Activated effector memory CD4-positive, alpha-beta T cell treated with Interleukin-2 at 50 U/mL for 16 hours (primary cell): ENCODE results near the gene ZNRF1.
A peak's percentile ranks its signal among the peaks of the same experiment; 100 is the strongest.

Experiments
- DNase-seq: peaks from one replicate; pipeline ENCODE4 v3.0.0-alpha.2; 2020

Gene ZNRF1

DNA sequence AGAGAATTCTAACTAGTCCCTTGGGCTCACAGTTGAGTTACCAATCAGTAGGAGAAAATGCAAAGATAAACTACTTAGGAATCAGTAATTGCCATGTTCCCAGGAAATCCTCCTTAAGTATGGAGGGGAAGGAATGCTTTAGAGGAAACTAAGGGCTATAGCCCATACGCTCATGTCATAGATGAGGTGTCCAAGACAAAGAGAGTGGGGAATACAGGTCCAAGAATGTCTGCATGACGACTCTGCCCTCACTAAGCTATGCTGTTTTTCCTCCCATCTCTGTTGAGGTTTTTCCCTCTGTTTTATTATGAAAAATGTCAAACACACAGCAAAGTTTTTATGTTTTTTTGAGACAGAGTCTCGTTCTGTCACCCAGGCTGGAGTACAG lies 101.8 kb downstream of the ZNRF1 start:
- no peak for DNase-seq

DNA sequence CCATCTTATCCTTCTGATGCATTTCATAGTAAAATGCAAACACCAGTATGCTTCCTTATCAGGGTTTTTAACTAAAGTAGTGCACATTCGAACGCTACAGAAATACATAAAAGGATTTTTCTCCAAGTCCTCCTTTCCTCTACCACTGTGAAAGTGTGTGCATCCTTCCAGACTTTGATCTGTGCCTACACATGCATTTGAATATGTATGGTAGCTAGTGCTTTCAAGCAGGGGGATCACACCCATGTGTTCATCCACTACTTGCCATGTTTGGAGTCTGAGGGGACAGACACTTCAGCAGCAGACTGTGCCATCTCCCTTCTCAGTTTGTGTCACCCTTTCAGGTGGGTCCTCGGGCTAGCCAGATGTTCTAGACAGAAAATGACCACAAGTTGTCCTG lies 102.8 kb downstream of the ZNRF1 start:
- no peak for DNase-seq

DNA sequence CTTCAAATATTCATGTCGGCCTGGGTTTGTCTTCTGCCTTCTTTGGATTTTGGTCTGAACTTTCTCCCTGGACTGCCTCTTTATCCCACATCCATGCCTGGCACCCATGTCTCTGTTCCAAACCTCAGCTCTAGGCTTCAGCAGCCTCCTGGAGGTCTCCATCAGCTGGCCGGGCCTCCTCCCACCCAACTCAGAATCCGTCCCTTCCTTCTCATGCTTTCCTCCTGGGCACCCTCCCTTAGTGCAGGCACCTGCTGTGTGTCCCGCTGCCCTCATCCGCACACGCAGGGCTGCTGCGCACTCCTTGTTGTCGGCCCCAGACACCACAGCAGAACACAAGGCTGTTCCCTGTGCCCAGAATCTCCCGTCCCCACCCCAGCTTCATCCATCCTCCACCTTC lies 103.8 kb downstream of the ZNRF1 start:
- no peak for DNase-seq

DNA sequence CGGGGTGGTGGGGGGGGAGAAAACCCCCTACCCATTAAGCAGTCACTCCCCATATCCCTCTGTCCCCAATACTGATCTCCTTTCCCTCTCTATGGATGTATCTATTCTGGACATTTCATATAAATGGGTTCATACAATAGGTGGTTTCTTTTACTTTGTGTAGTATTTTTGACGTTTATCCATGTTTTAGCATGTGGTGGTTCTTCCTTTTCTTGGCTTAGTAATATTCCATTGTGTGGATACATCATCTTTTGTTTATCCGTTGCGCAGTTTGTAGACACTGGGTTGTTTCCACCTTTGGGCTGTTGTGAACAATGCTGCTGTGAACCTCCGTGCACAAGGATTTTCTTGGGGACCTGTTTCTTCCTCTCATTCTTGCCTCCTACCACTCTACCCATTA lies 105.2 kb downstream of the ZNRF1 start:
- no peak for DNase-seq

DNA sequence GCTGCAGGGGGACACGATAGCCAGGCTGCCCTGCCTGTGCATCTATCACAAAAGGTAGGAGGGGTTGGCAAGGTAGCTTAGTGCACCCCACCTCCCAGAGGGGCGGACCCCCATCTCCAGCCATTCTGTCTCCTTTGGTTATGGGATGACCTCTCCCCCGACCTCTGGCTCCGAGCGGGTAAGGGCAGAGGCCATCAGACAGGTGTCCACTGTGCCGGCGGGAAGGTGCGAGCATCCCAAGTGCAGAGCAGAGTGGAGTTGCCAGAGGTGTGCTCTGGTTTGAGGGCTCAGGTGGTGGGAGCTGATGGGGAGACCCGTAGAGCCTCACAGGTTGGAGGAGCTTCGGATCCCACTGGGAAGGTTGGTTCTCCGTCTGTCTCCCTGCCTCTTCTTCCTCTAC lies 106.0 kb downstream of the ZNRF1 start:
- no peak for DNase-seq

DNA sequence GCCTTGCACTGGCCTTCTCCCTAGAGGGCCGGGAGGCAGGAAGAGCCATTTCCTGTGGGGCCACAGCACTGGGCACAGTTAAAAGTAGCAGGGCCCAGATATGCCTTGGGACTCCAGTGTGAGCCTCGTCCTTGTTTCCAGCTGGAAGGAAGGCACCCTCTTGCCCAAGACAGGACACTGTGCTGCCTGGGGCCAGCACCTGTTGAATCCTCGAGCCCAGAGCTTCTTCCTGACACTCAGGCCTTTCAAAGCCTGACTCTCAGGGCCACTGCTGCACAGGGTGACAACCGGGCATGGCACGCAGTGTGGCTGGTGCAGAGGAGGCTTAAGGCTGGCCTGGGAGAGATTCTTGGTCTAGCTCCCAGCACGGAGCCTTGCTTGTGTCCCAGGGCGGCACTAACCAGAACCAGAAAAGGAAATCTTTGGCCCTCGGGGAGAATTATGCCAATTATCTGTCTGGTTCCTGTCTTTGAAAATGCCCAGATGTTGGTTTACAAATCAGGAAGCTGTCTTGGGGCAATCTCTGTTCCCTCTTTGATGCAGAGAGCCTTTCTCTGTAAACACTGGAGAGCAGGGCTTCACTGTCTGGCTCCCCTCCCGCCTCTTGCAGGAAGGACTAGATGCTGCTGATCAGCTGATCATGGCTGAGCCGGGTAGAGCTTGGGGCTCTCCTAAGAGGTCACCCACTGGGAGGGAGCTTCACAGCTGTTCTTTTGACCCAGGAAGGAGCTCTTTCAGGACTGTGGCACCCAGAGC lies 106.7 kb downstream of the ZNRF1 start:
- DNase-seq: no peak

DNA sequence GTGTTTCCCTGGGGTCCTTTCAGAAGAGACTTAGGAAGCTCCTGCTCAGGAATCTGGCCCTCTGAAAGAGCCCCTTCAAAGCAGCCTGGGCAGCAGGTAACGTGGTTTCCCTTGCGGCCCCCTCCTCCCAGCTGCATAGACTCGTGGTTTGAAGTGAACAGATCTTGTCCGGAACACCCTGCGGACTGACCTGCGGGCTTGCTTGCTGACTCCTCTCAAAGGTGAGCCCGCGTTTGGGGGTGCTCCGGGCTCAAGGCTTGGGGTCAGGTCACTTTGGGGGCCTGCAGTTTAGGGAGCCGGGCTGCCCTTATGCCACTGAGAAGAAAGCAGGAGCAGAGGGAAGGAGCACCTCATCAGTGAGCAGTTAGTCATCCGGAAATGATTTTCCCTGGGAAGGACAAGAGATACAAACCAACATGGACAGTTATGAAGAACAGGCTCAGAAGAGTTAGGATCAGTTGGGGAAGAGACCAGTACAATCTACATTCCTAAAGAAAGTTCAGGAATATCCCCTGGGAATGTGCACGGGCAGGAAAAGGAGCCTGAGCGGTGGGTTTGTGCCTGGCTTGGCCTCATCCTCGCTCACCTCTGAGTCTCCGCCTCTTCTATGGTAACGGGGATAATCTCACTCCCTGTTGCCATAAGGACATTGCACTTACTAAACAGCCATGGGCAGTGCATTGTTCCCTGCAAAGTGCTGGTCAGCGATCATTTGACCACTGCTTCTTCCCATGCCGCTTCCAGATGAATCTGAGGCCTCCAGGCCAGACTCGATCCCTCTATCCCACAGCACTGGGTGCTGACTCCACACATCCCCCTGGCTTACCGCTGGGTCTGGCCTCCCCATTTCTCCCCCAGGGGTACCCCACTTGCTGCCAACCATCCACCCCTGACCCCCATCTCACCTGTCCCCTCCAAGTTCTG lies 107.8 kb downstream of the ZNRF1 start:
- DNase-seq: no peak

DNA sequence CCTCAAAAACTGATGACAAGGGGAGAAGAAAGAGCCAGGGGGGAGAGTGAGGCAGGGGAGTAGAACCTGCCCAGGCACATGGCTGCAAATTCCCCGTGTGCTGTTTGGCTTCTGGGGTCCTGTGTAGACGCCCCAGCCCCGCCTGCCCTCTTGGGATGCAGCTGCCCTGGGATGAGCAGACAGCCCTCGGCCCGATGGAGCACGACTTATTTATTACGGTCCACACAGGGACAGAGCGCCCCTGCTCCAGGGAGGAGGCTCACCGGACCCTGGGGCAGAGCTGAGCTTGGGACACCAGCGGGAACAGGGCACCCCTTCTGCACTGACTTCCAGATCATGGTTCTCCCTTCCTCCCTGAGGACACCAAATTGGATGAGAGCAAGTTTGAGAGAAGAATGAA lies 108.7 kb downstream of the ZNRF1 start:
- DNase-seq: no peak

DNA sequence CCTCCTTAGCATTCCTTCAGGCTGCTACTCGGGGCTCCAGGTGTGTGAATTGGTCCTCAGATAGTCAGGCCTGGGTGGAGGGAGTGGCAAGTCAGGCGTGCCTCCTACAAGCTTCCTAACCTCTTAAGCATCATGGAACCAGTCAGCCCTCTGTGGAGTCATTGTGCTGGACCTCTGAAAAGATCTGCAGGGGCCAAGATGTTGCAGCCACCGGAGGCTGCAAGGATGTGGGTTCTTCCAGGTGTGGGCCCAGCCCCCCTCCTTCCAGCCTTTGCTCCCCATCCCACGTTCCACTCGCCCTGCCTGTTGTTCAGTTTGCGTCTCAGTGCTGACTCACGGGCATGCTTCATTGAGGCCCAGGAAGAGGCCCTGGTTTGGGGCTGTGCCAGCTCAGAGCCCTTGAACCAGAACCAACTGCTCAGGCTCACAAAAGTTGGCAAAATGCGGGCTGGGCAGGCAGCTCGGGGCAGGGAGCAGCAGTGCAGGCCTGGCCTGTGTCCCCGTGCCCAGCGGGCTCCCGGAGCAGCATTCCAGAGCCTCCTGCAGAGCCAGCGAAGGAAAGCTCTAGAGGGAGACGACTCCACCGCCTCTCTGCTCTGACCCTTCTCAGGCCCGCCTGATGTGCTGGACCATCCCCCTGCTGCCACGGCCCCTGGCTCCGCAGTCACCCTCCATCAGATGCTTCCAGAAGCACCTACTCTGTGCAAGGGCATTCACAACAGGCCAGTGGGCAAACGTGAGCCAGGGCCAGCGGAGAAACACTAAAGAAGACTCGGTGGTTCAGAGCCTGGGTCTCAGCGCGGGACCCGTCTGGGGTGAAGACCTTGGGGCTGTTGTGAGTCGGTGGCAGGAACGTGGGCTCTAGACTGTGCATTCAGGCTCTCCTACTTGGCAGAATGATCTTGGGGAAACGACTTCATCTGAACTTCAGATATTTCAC lies 110.2 kb downstream of the ZNRF1 start:
- peak; percentile 73 for DNase-seq

DNA sequence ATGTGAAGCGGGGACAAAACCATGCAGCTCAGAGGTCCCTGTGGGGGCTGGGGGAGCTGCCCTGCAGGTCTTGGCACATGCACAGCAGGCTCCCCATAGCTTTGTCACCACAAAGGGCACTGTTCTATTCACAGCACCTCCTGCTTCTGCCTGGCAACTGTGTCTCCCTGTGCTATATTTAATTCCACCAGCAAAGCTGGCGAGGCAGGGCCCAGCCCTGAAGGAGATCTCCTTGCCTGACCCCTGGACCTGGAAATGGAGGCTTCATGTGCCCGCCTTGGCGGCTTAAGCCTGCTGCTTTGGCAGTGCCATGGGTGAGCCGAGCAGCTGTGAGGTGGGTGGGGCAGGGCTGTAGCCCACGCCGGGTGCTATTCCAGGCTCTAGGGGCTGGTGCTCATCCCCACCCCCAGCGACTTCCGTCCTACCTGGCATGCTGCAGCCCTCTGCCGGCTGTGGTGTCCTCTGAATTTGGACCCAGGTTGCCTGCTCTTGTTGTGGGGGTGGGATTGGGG lies 111.0 kb downstream of the ZNRF1 start:
- DNase-seq: no peak

DNA sequence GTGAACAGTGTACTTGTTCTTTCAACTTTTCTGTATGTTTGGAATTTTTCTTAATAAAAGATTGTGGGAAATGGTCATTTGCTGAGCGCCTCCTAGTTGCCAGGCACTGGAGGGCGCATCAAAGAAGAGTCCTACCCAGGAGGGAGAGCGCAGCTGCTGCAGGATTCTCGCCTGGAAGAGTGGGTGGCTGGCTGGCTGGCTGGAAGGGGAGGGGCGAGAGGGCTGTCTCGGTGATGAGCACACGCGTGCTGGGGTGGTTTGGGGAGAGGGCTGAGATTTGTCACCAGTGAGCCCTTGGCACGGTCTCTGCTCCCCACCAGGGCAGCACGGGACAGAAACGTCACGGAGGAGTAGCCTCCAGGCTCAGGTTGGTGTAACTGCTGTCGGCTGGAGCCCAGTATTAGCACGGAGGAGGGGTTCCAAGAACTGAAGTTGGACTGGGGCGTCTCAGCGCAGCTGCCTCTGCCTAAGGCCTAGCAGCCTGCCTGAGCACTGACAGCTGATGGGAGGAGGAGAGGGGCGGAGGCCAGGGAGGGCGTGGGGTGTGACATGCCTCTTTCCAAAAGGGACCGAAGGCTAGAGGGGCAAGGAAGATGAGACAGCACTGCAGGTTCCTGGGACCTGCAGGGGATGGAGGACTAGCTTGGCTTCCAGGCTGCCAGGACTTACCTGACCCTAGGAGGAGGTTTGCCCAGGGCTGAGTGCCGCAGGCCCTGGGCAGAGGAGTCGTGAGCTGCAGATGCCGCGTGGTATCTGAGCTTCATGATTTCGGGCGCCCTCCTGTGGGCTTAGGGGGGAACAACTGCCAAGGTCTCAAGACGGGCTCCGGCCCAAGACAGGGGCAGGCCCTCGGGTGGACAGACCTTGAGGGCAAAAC lies 112.1 kb downstream of the ZNRF1 start:
- peak; percentile 70 for DNase-seq

DNA sequence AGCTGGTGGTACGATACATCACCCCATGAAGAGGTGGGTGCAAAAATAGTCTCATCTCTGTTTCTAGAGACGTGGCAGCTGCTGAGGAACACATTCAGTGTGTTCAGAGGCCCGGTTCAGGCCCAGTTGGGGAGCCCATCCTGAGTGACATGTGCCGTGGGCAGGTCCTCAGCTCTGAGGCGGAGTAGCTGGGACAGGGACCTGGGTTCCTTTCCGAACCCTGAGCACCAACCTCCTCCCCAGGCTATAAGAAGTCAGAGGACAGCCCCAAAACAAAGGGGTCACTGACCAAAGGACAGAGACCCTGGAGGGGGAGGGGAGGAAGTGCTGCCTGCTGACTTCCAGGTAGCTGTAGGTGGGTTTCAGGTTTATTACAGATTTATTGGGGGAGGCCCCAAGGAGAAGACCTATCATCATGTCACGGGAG lies 112.7 kb downstream of the ZNRF1 start:
- DNase-seq: no peak

DNA sequence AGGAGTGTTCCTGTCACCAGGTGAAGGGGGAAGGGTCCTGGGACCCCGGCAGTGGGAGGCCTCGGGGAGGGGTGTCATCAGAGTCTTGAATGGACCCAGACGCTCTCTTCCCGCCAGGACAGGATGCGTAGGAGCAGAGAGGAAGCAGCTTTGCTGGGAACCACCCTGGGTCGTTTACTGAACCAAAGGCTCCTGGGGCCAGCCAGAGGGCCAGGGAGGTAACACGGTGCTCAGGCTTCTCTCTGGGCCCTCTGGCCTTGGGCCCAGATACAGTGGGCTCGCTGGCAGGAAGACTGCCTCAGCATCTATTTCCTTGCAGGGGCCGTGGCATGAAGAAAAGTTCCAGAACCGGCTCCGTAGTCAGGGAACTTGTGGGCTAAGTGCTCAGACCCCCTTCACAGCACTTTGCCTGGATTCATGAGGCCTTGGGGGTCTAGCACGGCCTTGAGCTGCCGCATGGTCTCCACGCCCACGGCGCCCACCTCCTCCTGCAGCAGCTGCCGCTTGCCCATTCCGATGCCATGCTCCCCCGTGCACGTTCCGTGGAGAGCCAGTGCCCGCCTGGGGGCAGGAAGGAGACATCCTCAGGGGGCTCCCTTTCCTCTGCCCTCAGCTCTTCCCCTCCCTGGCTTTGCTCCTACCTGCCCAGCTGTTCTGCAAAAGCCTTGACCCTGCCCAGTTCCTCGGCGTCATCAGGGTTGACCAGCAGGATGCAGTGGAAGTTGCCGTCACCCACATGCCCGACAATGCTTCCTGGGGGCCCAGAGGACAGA lies 113.3 kb downstream of the ZNRF1 start:
- no peak for DNase-seq

DNA sequence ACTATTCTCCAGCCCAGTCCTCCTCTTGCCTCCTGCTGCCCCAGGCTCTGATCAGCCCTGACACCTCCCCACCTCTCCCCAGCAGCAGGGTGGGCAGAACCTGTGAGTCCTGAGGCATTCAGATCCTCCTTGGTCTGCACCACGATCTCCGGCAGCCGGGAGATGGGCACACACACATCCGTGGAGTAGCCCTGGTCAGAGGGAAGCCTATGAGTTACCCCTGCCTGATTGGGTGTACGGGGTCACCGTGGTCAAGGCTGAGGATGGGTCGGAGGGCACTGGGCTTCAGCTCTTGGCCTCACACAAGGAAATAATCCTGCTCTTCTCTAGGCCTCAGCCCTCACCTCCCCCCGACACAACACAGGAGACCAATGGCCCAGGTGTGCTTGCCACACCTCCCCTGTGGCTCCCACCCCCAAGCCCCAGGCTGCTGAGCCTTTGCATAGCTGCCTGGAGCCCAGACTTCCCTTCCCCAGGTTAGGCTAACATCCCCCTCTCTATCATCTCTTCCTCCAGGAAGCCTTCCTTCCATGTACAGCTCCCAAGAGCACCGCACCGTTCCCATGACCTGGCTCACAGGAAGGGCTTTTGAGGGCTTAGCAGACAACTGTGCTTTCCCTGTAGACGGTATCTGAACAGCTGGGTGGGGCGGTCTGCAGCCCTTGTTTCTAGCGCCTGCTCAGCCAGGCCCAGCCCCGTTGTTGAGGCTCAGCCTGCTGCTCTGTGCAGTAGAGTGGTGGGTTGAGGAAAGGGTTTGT lies 114.1 kb downstream of the ZNRF1 start:
- no peak for DNase-seq

DNA sequence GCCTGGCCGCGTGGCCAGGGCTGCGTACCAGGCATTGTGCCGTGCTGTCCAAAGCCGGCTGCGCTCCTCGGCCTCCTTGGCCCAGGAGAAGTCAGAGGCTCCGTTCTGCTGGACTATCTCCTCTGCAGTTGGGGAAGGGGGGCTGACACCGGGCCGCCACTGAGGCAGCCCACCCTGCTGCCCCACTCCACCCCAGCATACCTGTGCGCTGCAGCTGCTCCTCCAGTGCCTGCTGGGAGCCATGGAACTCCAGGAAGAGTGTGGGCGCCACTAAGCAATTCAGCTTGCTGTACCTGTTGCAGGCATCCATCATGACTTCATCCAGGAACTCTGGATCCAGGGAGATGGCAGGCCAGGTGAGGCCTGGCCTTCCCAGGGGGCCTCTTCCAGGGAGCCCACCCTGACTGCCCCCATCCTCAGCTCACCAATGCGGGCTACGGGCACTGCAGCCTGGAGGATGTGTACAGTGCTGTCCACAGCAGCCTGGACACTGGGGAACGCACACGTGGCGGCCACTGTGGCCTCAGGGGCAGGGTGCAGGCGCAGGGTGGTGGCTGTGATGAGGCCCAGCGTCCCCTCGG lies 114.8 kb downstream of the ZNRF1 start:
- DNase-seq: no peak

DNA sequence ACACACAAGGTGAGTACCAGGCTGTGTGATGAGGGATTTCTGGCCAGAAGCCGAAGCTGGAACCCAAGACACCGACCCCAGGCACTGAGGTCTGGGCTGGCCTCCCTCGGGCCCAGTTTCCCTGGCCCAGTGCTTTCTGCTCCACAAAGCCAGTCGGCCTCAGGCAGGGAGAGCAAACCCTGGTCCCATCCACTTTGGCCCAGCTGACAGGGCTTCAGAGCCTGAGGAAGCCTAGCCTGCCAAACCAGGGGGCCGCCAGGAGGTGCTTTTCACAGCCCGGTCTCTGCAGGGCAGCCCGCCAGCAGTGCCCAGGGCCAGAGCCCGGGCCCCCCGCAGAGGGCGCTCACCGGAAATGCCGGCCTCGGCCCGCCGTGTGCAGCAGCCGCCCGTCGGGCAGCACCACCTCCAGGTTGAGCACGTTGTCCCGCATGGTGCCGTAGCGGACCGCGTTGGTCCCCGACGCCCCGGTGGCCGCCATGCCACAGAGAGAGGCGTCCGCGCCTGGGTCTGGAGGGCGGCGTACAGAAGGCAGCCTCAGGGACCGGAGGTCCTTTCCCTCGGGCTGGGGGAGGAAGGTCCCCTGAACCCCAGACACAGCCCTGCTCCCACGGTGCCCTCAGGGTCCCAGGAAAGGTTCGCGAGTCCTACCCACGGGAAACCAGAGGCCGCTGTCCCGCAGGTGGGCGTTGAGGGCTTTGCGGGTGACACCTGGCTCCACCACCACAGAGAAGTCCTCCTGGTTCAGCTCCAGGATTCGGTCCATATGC lies 115.5 kb downstream of the ZNRF1 start:
- no peak for DNase-seq

DNA sequence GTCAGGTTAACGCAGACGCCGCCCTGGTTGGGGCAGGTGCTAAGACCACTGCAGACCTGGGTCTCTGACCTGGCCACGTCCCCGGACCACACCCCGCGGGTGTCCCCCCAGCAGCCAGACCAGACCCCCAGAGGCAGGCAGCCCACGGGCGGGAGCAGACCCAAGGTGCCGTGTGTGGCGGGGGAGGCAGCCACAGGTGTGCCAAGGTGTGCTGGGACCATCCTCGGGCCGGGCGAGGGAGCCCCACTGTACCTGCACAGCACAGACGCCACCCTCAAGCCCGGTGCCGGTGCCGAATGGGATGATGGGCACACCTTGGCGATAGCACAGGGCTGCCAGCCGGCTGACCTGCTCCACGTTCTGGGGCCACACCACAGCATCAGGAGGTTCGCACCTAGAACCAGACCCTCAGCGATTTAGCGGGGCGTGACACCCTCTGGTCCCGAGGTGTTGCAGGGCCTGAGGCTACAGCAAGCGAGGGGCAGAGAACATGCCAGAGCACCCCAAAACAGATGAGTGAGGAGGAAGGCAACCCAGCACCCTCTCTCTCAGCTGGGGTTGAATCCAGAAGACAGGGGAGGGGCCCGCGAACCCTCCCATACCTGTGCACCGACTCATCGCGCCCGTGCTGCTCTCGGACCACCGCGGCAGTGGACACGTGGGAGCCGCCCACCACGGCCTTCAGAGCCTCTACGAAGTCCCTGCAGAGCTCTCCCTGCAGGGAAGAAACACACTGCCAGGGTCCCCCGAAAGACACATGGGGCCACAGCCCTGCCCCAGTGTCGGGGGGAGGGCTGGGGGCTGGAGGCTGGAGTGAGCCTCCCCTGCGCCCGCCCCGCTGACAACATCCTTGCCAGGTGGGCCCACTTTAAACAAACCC lies 116.4 kb downstream of the ZNRF1 start:
- no peak for DNase-seq
